Ascending aorta (tissue), 2 donors: ENCODE results near the gene RAI14. TPM values are rescaled to one million over a fixed set of nuclear protein-coding genes. Genes with fewer than 3 reads are reported as not detected.

Experiments used
- DNase-seq, 2 donors: peaks; one replicate each; pipeline ENCODE4 v3.0.0-alpha.2; 2019; ENCODE audit warnings: low spot score in 2 of 2
- H3K27ac ChIP-seq, 2 donors: fragments of 200-600 bp; sonication (generic); one replicate each; pipeline ENCODE4 v1.5.1; 2016 to 2017; ENCODE audit warnings: mild to moderate bottlenecking in 1 of 2
- H3K27me3 ChIP-seq: fragments of 200-600 bp; sonication (generic); one replicate; pipeline ENCODE4 v1.5.1; 2017
- H3K36me3 ChIP-seq, 2 donors: fragments of 200-600 bp; sonication (generic); one replicate each; pipeline ENCODE4 v1.5.1; 2016
- H3K4me1 ChIP-seq, 2 donors: fragments of 200-600 bp; sonication (generic); one replicate each; pipeline ENCODE4 v1.5.1; 2016 to 2017; ENCODE audit warnings: mild to moderate bottlenecking in 1 of 2
- H3K4me3 ChIP-seq, 2 donors: fragments of 200-600 bp; sonication (generic); one replicate each; pipeline ENCODE4 v1.5.1; 2016 to 2017; ENCODE audit warnings: mild to moderate bottlenecking in 1 of 2
- H3K9me3 ChIP-seq, 2 donors: fragments of 200-600 bp; sonication (generic); one replicate each; pipeline ENCODE4 v1.5.1; 2016
- intact Hi-C: fragments of 100-400 bp; cut with DNase I; formaldehyde crosslinking; loops from one replicate; pipeline ENCODE4 v1.15.1; 2023
- total RNA-seq: library from RNA; depleted of rRNA; stranded (reverse); fragments of >200 nt; gene quantifications from one replicate; pipeline ENCODE4 v1.1.0, GENCODE V29; 2016
- TF ChIP-seq, protein P1 (sequence below), 3 experiments: fragments of 200-600 bp in 2 of 3; fragments of 450-650 bp in 1 of 3; sonication (generic) in 2 of 3; IDR thresholded peaks; one replicate each; pipeline ENCODE4 v1.5.1; 2016 to 2019; ENCODE audit warnings: antibody characterized with exemption in 3 of 3, mild to moderate bottlenecking in 1 of 3, moderate library complexity in 1 of 3

RAI14 gene
- total RNA-seq, 1 donor from 2014 or later, result 134 TPM

DNA sequence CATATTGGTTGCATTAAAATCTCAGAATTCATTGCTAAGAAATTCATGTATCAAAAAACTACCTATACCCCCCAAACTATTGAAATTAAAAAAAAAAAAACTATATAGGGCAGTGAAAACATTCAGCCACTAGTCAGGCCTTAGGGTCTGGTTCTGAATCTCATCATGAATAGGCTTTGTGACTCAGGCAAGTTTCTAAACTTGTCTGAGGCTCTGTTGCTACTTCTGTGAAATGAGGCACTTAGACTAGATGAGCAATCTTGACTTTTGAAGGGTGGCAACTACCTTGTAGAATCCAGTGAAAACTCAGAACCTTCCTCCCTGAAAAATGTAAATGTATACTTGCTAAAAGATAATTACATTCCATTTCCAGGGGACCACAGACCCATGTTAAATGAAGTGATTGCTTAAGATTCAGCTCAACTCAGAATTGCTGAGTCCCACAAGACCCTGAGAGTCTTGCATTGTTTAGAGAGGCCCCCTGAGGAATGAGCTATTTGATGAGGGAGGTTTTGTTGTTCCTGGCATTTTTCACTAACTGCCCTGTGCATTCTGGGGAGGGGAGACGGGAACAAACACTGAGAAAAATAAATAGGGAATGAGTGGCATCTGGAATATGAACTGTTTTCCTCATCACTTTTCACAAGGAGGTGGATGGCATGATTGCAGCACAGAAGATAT is 29.5 kb downstream of the RAI14 start:
- peak overlapping the region; percentile 62 to 73 for H3K27ac ChIP-seq
- TF ChIP-seq, protein P1, sequence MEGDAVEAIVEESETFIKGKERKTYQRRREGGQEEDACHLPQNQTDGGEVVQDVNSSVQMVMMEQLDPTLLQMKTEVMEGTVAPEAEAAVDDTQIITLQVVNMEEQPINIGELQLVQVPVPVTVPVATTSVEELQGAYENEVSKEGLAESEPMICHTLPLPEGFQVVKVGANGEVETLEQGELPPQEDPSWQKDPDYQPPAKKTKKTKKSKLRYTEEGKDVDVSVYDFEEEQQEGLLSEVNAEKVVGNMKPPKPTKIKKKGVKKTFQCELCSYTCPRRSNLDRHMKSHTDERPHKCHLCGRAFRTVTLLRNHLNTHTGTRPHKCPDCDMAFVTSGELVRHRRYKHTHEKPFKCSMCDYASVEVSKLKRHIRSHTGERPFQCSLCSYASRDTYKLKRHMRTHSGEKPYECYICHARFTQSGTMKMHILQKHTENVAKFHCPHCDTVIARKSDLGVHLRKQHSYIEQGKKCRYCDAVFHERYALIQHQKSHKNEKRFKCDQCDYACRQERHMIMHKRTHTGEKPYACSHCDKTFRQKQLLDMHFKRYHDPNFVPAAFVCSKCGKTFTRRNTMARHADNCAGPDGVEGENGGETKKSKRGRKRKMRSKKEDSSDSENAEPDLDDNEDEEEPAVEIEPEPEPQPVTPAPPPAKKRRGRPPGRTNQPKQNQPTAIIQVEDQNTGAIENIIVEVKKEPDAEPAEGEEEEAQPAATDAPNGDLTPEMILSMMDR (IDR thresholded peaks at IDR 0.05), result no peak

DNA sequence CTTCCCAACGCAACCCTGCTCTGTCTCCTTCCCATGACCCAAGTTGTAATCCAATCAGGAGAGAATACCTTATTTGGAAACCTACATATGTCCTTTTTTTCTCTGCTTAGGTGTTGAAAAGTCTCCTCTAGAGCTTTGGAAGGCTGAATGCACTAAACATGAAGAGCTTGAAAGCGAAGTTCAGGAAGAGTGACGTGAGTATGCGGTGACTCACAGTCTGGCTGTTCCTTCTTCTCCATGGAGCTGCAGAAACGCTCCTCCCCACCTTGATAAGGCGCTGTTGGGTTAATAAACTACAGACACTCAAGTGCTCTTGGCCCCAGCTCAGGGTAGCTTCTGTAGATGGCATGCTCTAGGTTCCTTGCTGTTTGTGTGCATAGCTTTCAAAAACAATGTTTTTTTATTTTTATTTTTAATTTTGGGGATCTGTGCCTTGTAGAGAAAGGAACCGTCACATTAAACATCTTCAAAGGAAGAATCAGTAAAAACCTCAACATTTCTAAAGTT is 30.7 kb downstream of the RAI14 start:
- intact Hi-C loops, result loop anchor here (1.0 to 5.0 kb wide), 2 partner anchors 31 to 200 kb away; partner anchors contain the start of gene RAI14
- TF ChIP-seq, protein P1 (IDR thresholded peaks at IDR 0.05), result no peak
- peak; percentile 22 to 93 for DNase-seq
- H3K27ac ChIP-seq, result peak overlapping the region; percentile 62 to 73
- H3K27me3 ChIP-seq, result no peaks in the 10 kb centered on the region
- H3K36me3 ChIP-seq, result no peaks in the 10 kb centered on the region
- peaks cover 5 to 69% of the 10 kb centered on the region in 2 donors for H3K4me1 ChIP-seq
- H3K9me3 ChIP-seq, result no peaks in the 10 kb centered on the region
- peak overlapping the region in 1 of 2 donors; percentile 14 for H3K4me3 ChIP-seq

More for the DNA sequence above, 29.5 kb downstream of the RAI14 start:
- Histone ChIP-seq H3K4me3 (no peak overlapping the region), H3K9me3 (no peaks in the 10 kb centered on the region), H3K4me1 (peaks cover 5 to 62% of the 10 kb centered on the region in 2 donors), H3K27me3 (no peaks in the 10 kb centered on the region), H3K36me3 (no peaks in the 10 kb centered on the region)
- intact Hi-C loops, result loop anchor here (1.0 to 5.0 kb wide), 2 partner anchors 29 to 198 kb away; partner anchors contain the start of gene RAI14
- DNase-seq, result no peak

DNA sequence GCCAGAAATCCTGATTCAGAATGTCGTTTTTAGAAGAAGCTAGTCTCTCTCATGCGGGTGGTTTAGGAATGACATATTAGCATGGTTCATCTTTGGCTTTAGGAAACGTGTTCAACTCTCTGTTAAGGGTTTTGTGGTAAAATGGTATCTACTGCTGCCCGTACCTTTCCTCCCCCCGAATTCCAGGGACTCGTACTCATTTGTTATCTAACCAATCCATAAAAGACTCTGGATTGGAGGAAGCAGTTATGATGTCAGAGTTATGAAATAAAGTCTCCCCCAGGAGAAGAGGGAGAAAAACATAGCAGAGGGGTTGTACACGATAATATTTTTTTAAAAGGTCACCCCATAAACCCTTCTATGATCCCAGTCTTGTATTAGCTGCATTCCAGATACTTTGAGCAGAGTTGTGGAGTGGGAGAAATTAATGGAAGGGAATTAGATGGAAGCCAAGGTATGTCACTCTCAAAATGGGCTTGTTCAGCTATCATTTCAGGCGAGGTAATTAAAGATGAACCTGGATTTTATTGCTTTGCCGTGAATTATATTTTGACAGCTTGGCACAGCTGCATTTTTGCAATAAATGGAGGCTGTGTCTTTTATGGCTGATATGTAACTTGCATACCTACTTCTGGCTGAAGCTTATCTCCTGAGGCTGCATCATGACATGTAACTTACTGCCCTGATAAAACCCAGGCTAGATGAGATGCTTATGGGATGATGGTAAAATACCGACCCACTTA is 31.3 kb downstream of the RAI14 start:
- H3K27ac ChIP-seq, result peak overlapping the region; percentile 62 to 73
- TF ChIP-seq, protein P1 (IDR thresholded peaks at IDR 0.05), result no peak

DNA sequence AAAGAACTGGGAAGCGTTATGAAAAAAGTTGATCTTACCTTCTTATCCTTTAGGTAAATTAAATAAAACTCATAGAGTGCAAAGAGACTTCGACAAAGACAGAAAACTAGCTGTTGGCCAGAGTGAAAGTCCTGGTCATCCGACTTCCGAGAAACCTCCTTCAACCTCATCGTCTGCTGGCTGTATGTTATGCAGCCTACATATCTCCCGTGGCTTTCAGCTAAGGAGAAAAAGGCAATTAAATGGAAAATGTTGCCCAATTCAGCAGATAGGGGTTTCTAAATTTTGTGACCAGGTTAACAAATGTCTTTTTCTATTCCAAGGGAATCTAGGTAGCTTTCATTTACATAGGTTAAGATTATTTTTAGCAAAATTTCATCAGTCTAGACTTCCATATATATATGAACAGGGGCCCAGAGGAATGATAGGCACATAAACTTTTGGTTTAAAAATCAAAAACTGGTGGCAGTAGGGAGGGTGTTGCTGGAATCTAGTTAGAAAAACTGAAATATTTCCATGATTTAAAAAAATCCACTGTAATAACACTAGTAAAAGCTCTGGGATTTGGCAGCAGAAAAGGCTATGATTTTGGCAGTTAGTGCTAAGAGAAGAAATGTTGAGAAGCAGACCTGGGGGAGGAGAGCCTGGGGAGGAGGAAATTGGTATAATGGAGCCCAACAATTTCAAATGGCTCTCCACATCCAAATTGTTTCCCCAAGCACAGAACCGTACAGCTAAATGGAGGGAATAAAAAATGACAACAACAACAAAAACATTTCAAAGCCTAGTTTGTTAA is 32.1 kb downstream of the RAI14 start:
- Histone ChIP-seq H3K27ac (peak overlapping the region; percentile 62 to 73), H3K4me3 (no peak overlapping the region), H3K27me3 (no peaks in the 10 kb centered on the region), H3K9me3 (no peaks in the 10 kb centered on the region), H3K4me1 (peaks cover 10 to 69% of the 10 kb centered on the region in 2 donors), H3K36me3 (no peaks in the 10 kb centered on the region)
- TF ChIP-seq, protein P1 (IDR thresholded peaks at IDR 0.05), result no peak
- DNase-seq, result no peak
- intact Hi-C loops, result loop anchor here (5.0 kb wide), 1 partner anchor 201 kb away; no protein-coding TSS in a partner anchor

More for the DNA sequence above, 31.3 kb downstream of the RAI14 start:
- DNase-seq, result no peak
- Histone ChIP-seq H3K27me3 (no peaks in the 10 kb centered on the region), H3K4me3 (peak overlapping the region in 1 of 2 donors; percentile 14), H3K36me3 (no peaks in the 10 kb centered on the region), H3K4me1 (peaks cover 6 to 69% of the 10 kb centered on the region in 2 donors), H3K9me3 (no peaks in the 10 kb centered on the region)
- intact Hi-C loops, result loop anchor here (5.0 kb wide), 1 partner anchor 200 kb away; no protein-coding TSS in a partner anchor

DNA sequence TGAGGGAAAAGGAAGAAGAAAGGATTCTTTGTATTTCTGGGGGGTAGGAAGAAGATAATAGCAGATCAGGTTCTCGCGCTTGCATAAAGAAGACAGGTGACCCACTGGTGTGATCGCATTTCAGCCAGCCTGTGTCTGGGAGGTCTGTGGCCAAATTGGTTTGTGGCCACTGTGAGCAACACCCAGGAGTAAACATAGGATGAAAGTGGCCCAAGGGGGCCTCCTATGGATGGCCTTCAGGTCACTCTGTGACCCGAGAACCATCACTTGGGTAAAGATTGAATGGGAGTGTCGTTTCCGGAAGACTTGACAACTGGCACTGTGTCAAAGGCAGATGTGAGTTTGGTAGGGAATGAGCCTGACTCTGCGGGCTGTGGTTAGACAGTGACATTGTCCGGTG is 34.2 kb downstream of the RAI14 start:
- Histone ChIP-seq H3K4me1 (peaks cover 21 to 76% of the 10 kb centered on the region in 2 donors), H3K9me3 (no peaks in the 10 kb centered on the region), H3K27me3 (no peaks in the 10 kb centered on the region), H3K27ac (peak overlapping the region in 1 of 2 donors; percentile 10), H3K36me3 (no peaks in the 10 kb centered on the region), H3K4me3 (no peak overlapping the region)
- intact Hi-C loops, result no loop called here
- no peak for DNase-seq
- TF ChIP-seq, protein P1 (IDR thresholded peaks at IDR 0.05), result no peak
